H1 (cell line): ENCODE measurements around the gene TNP1. TPM values are rescaled to one million over a fixed set of nuclear protein-coding genes. Genes with fewer than 3 reads are reported as not detected.

Experiments used
- CTCF ChIA-PET: fragments of 300-600 bp; sonication (Branson Sonifier 250); formaldehyde crosslinking; loops from one replicate; lab custom pipeline; 2021; ENCODE audit not compliant: partially characterized antibody; lab: Charles Lee
- POLR2A ChIA-PET: fragments of 300-600 bp; sonication (Branson Sonifier 250); formaldehyde crosslinking; loops from one replicate; lab custom pipeline; 2021; ENCODE audit warnings: inconsistent platforms; ENCODE audit not compliant: partially characterized antibody; lab: Charles Lee
- DNase-seq, 2 experiments: peaks; one replicate each; pipeline versions ENCODE4 v3.0.0 to v3.0.0-alpha.2; 2010 to 2022; ENCODE audit warnings: low spot score in 2 of 2, low read depth in 1 of 2, mixed read lengths in 1 of 2
- FAIRE-seq: peaks from 2 replicates; lab custom pipeline; 2011; peaks lifted over from hg19 to GRCh38; lab: Jason Lieb, UNC
- H2AFZ ChIP-seq: 2 replicates; pipeline ENCODE4 v1.8.1; 2012; ENCODE audit warnings: low read length, inconsistent platforms
- H2AK5ac ChIP-seq: 2 replicates; pipeline ENCODE4 v1.6.1; 2013; ENCODE audit warnings: low read depth, low read length
- H2BK120ac ChIP-seq: replicated peaks from 2 replicates; pipeline ENCODE3; 2013; ENCODE audit warnings: low read depth, low read length, inconsistent platforms
- H2BK12ac ChIP-seq: 2 replicates; pipeline ENCODE4 v1.6.1; 2013; ENCODE audit warnings: low read depth, low read length
- H2BK15ac ChIP-seq: 2 replicates; pipeline ENCODE4 v1.6.1; 2013; ENCODE audit warnings: low read length
- H2BK20ac ChIP-seq: 2 replicates; pipeline ENCODE4 v1.6.1; 2013; ENCODE audit warnings: low read length
- H2BK5ac ChIP-seq: 2 replicates; pipeline ENCODE4 v1.6.1; 2013; ENCODE audit warnings: low read depth, low read length
- H3K14ac ChIP-seq: 2 replicates; pipeline ENCODE4 v1.6.1; 2013; ENCODE audit warnings: inconsistent platforms; ENCODE audit not compliant: insufficient read length
- H3K18ac ChIP-seq: 2 replicates; pipeline ENCODE4 v1.6.1; 2013; ENCODE audit warnings: low read length; ENCODE audit errors: extremely low read depth
- H3K23ac ChIP-seq: 2 replicates; pipeline ENCODE4 v1.6.1; 2013; ENCODE audit warnings: inconsistent platforms; ENCODE audit not compliant: insufficient read length
- H3K23me2 ChIP-seq: 2 replicates; pipeline ENCODE4 v1.6.1; 2013; ENCODE audit warnings: low read depth, low read length
- H3K27ac ChIP-seq: 2 replicates; pipeline ENCODE4 v1.6.1; 2011; ENCODE audit warnings: low read depth, low read length, inconsistent platforms
- H3K27me3 ChIP-seq, 4 experiments: replicated peaks in 1 of 4; 1 replicate in 1 of 4; 2 replicates in 3 of 4; pipeline versions ENCODE4 v1.6.1 to v1.8.1; 2011 to 2013; ENCODE audit warnings: low read length in 3 of 4, mild to moderate bottlenecking in 3 of 4, inconsistent platforms in 2 of 4, mixed read lengths in 2 of 4, moderate library complexity in 1 of 4; ENCODE audit not compliant: control insufficient read depth in 3 of 4, insufficient read depth in 3 of 4; ENCODE audit errors: extremely low read depth in 1 of 4
- H3K36me3 ChIP-seq, 4 experiments: 2 replicates each; pipeline versions ENCODE4 v1.6.1 to v1.8.1; 2011 to 2013; ENCODE audit warnings: mild to moderate bottlenecking in 4 of 4, low read length in 3 of 4, moderate library complexity in 2 of 4, control low read depth in 1 of 4, inconsistent platforms in 1 of 4; ENCODE audit not compliant: insufficient read depth in 4 of 4, control insufficient read depth in 2 of 4
- H3K4ac ChIP-seq: replicated peaks from 2 replicates; pipeline ENCODE3; 2013; ENCODE audit warnings: low read length, low read depth, mixed read lengths, inconsistent platforms; ENCODE audit not compliant: insufficient read length
- H3K4me1 ChIP-seq, 4 experiments: replicated peaks in 1 of 4; 1 replicate in 1 of 4; 2 replicates in 3 of 4; pipeline versions ENCODE4 v1.6.1 to v1.8.1; 2011 to 2013; ENCODE audit warnings: low read length in 3 of 4, inconsistent platforms in 2 of 4, mixed read lengths in 1 of 4; ENCODE audit not compliant: insufficient read depth in 4 of 4, control insufficient read depth in 3 of 4
- H3K4me2 ChIP-seq, 2 experiments: 2 replicates each; pipeline versions ENCODE4 v1.6.1 to v1.8.1; 2011 to 2013; ENCODE audit warnings: low read depth in 2 of 2, low read length in 2 of 2, control low read depth in 1 of 2, inconsistent platforms in 1 of 2, mild to moderate bottlenecking in 1 of 2; ENCODE audit not compliant: insufficient read depth in 1 of 2
- H3K4me3 ChIP-seq, 4 experiments: fragments of 200-600, 300-600 bp in 1 of 4; sonication (generic), shearing (Covaris generic), sonication (Bioruptor Twin) in 1 of 4; 2 replicates each; pipeline versions ENCODE4 v1.5.1 to v1.8.1; 2011 to 2016; ENCODE audit warnings: low read length in 4 of 4, low read depth in 3 of 4, control low read depth in 2 of 4, inconsistent platforms in 2 of 4, mild to moderate bottlenecking in 2 of 4, mixed read lengths in 1 of 4, moderate library complexity in 1 of 4; ENCODE audit not compliant: insufficient read depth in 2 of 4; ENCODE audit errors: extremely low read depth in 1 of 4
- H3K56ac ChIP-seq: replicated peaks from 2 replicates; pipeline ENCODE3; 2013; ENCODE audit warnings: low read depth, mild to moderate bottlenecking, mixed read lengths, low read length, inconsistent platforms; ENCODE audit not compliant: insufficient read length
- H3K79me1 ChIP-seq: 2 replicates; pipeline ENCODE4 v1.6.1; 2013; ENCODE audit warnings: low read depth, low read length, control low read depth
- H3K79me2 ChIP-seq, 2 experiments: 2 replicates each; pipeline versions ENCODE4 v1.6.1 to v1.8.1; 2012 to 2013; ENCODE audit warnings: low read length in 2 of 2, mild to moderate bottlenecking in 2 of 2, inconsistent platforms in 1 of 2; ENCODE audit not compliant: insufficient read depth in 2 of 2, control insufficient read depth in 1 of 2
- H3K9ac ChIP-seq, 4 experiments: replicated peaks in 1 of 4; 1 replicate in 1 of 4; 2 replicates in 3 of 4; pipeline versions ENCODE4 v1.6.1 to v1.8.1; 2011 to 2013; ENCODE audit warnings: low read depth in 3 of 4, low read length in 3 of 4, control low read depth in 2 of 4, mild to moderate bottlenecking in 2 of 4, moderate library complexity in 2 of 4, inconsistent platforms in 1 of 4; ENCODE audit errors: extremely low read depth in 1 of 4
- H3K9me3 ChIP-seq, 2 experiments: 2 replicates each; pipeline versions ENCODE4 v1.6.1 to v1.8.1; 2012 to 2013; ENCODE audit warnings: mild to moderate bottlenecking in 2 of 2, moderate library complexity in 2 of 2, control low read depth in 1 of 2, inconsistent platforms in 1 of 2, low read depth in 1 of 2, low read length in 1 of 2, mixed read lengths in 1 of 2; ENCODE audit not compliant: insufficient read depth in 2 of 2
- H4K20me1 ChIP-seq, 2 experiments: replicated peaks in 1 of 2; 2 replicates each; pipeline versions ENCODE3 to v1.8.1; 2011 to 2013; ENCODE audit warnings: inconsistent platforms in 2 of 2, low read length in 2 of 2, mild to moderate bottlenecking in 1 of 2; ENCODE audit not compliant: insufficient read depth in 2 of 2, control insufficient read depth in 1 of 2
- H4K5ac ChIP-seq: 2 replicates; pipeline ENCODE4 v1.6.1; 2013; ENCODE audit warnings: low read length, low read depth, mixed read lengths, inconsistent platforms; ENCODE audit not compliant: insufficient read length
- H4K8ac ChIP-seq: 2 replicates; pipeline ENCODE4 v1.8.0; 2013; ENCODE audit warnings: mild to moderate bottlenecking, moderate library complexity, low read length, inconsistent platforms; ENCODE audit not compliant: insufficient read depth; ENCODE audit errors: extremely low read depth
- H4K91ac ChIP-seq: replicated peaks from 2 replicates; pipeline ENCODE3; 2013; ENCODE audit warnings: low read length, mixed read lengths, inconsistent platforms; ENCODE audit not compliant: insufficient read length
- ATF3 ChIP-seq: IDR thresholded peaks from 2 replicates; pipeline ENCODE4 v1.6.1; 2011; ENCODE audit warnings: low read depth, mild to moderate bottlenecking, low read length; ENCODE audit not compliant: insufficient read depth
- BACH1 ChIP-seq: IDR thresholded peaks from 2 replicates; pipeline ENCODE4 v1.6.1; 2012; ENCODE audit warnings: low read length, improper control_type of control experiment
- CEBPB ChIP-seq: IDR thresholded peaks from 2 replicates; pipeline ENCODE4 v1.6.1; 2012; ENCODE audit warnings: low read depth, low read length
- GABPA ChIP-seq: IDR thresholded peaks from 2 replicates; pipeline ENCODE4 v1.6.1; 2011; ENCODE audit warnings: mild to moderate bottlenecking, low read length, moderate library complexity, borderline replicate concordance; ENCODE audit not compliant: insufficient read depth
- HDAC6 ChIP-seq: IDR thresholded peaks from one replicate; pipeline ENCODE4 v1.7.1; 2012; ENCODE audit warnings: low read depth, mild to moderate bottlenecking, inconsistent platforms, low read length, moderate library complexity
- MAX ChIP-seq: IDR thresholded peaks from 2 replicates; pipeline ENCODE4 v1.6.1; 2012; ENCODE audit warnings: inconsistent platforms
- RNF2 ChIP-seq: fragments of 200-900, 300-1000 bp; sonication (generic); IDR thresholded peaks from 2 replicates; pipeline ENCODE4 v1.7.1; 2016; ENCODE audit warnings: borderline replicate concordance, low read depth, mild to moderate bottlenecking, antibody characterized with exemption, low read length; ENCODE audit not compliant: poor library complexity, severe bottlenecking; ENCODE audit errors: missing control alignments
- SAP30 ChIP-seq: fragments of 300-600 bp; sonication (generic); IDR thresholded peaks from 2 replicates; pipeline ENCODE4 v1.7.1; 2012; ENCODE audit warnings: low read length, moderate library complexity, mild to moderate bottlenecking, inconsistent platforms; ENCODE audit not compliant: insufficient read depth, insufficient replicate concordance
- TAF7 ChIP-seq: optimal IDR thresholded peaks from 2 replicates; pipeline ENCODE3; 2011; ENCODE audit warnings: low read depth, mild to moderate bottlenecking, inconsistent platforms, low read length, moderate library complexity, borderline replicate concordance
- TBP ChIP-seq: IDR thresholded peaks from 2 replicates; pipeline ENCODE4 v1.6.1; 2011; ENCODE audit warnings: low read depth, low read length, improper control_type of control experiment
- TEAD4 ChIP-seq: IDR thresholded peaks from 2 replicates; pipeline ENCODE4 v1.6.1; 2012; ENCODE audit warnings: low read depth, low read length, inconsistent platforms, mixed read lengths
- USF2 ChIP-seq: IDR thresholded peaks from 2 replicates; pipeline ENCODE4 v1.6.1; 2011; ENCODE audit warnings: low read length, improper control_type of control experiment
- WGBS, 2 experiments: shearing (Covaris generic) in 1 of 2; methylation state at CpG; one replicate each; pipeline versions ENCODE4 v1.1.6 to v1.1.7; 2013 to 2015; ENCODE audit warnings: low lambda C conversion rate in 2 of 2, mixed read lengths in 2 of 2, inconsistent platforms in 1 of 2, low coverage in 1 of 2, missing lambda C conversion rate in 1 of 2; ENCODE audit not compliant: insufficient replicate concordance in 2 of 2, insufficient coverage in 1 of 2, insufficient read length in 1 of 2; ENCODE audit errors: extremely low coverage in 1 of 2, missing lambda C conversion rate in 1 of 2; 5-methylcytosine and 5-hydroxymethylcytosine counted together
- polyA plus RNA-seq, 7 experiments: library from polyadenylated mRNA; depleted of rRNA in 3 of 7; stranded (reverse) in 5 of 7; unstranded in 2 of 7; fragments of >200 nt in 5 of 7; fragments of 200-250 nt in 2 of 7; gene quantifications; 1 replicate in 5 of 7; 2 replicates in 1 of 7; 4 replicates in 1 of 7; pipeline versions ENCODE4 v1.2.1 to v1.2.3, GENCODE V29; 2011 to 2013; ENCODE audit warnings: missing spikeins in 2 of 7, mixed read lengths in 2 of 7
- total RNA-seq: library from RNA; stranded (reverse); fragmentation: NEBNext Ultra II Directional; extraction: Animal tissue kit (Norgen Biotek cat#: 25700); gene quantifications from 2 replicates; pipeline ENCODE4 v1.2.1, GENCODE V29; 2021

TNP1 gene
- total and polyA plus RNA-seq, 2 of the 8 experiments (the other 6 are each of a cell fraction or from before 2014, with no cell fraction given): not detected

GRCh38 chr2:216872624-216873023 lies 12.8 kb upstream of the TNP1 start:
- H4K5ac ChIP-seq: no peak overlapping the region
- no peak overlapping the region for H3K4me2 ChIP-seq
- no peaks in the 10 kb centered on the region for H3K27me3 ChIP-seq
- no peaks in the 10 kb centered on the region for H3K9me3 ChIP-seq
- ChIA-PET POLR2A (no interaction called here), CTCF (interaction anchor here (1.1 to 2.0 kb wide), 3 partner anchors 11 to 19 kb away, joined by 3 to 4 read pairs (median 3); no protein-coding TSS in a partner anchor)
- H2AK5ac ChIP-seq: no peak overlapping the region
- no peak overlapping the region for H3K56ac ChIP-seq
- H3K18ac ChIP-seq: no peak overlapping the region
- no peak overlapping the region for H2AFZ ChIP-seq
- no peaks in the 10 kb centered on the region for H3K23me2 ChIP-seq
- WGBS, 2 experiments: 95% methylated on average over 3 of the region's 3 CpGs; no CpG with 5 or more reads in 1 of the 2 experiments
- H2BK15ac ChIP-seq: no peak overlapping the region
- H3K27ac ChIP-seq: no peak overlapping the region
- no peak overlapping the region for H4K91ac ChIP-seq
- H3K4ac ChIP-seq: no peak overlapping the region
- DNase-seq (no peak), FAIRE-seq (no peak)
- no peak overlapping the region for H3K9ac ChIP-seq
- no peak overlapping the region for H3K14ac ChIP-seq
- no peak overlapping the region for H3K4me3 ChIP-seq
- no peaks in the 10 kb centered on the region for H3K4me1 ChIP-seq
- no peak overlapping the region for H2BK12ac ChIP-seq
- H3K36me3 ChIP-seq: no peaks in the 10 kb centered on the region
- no peak overlapping the region for H4K8ac ChIP-seq
- H2BK120ac ChIP-seq: no peak overlapping the region
- H3K23ac ChIP-seq: no peak overlapping the region
- H4K20me1 ChIP-seq: no peaks in the 10 kb centered on the region
- H3K79me2 ChIP-seq: no peaks in the 10 kb centered on the region
- no peak overlapping the region for H2BK20ac ChIP-seq
- no peak overlapping the region for H2BK5ac ChIP-seq
- no peaks in the 10 kb centered on the region for H3K79me1 ChIP-seq
- TF ChIP-seq TBP (no peak), BACH1 (no peak), RNF2 (no peak), HDAC6 (no peak), MAX (no peak), TEAD4 (no peak), GABPA (no peak), TAF7 (no peak), CEBPB (no peak), ATF3 (no peak), SAP30 (no peak), USF2 (no peak)
